ENCODE measurements around the gene CD200R1. TPM values are rescaled to one million over a fixed set of nuclear protein-coding genes. Genes with fewer than 3 reads are reported as not detected.

CD200R1 gene
- total and polyA plus RNA-seq, 2 of the 4 experiments (the other 2 are of a cell fraction), result under 0.01 to 0.05 TPM

DNA sequence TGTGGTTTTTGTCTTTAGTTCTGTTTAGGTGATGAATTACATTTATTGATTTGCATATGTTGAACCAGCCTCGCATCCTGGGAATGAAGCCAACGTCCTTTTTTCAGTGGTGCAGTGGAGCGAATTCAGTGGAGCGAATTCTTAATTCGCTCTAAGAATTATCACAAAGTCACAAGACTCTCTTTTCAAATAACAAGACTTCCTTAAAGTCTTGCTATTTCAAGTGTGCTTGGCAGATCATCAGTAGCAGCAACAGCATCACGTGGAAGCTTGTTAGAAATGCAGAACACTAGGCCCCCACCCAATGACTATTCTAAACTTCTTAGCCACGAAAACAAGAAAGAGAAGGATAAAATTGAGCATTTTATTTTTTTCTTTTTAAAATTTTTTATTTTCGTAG lies 70.1 kb downstream of the CD200R1 start:
- no peak overlapping the region for H2AFZ ChIP-seq (replicated peaks; ENCODE audit: low read length, poor library complexity)
- H3K4me2 ChIP-seq (ENCODE audit: low read depth, low read length), result no peak overlapping the region
- no peaks in the 10 kb centered on the region for H3K27me3 ChIP-seq (ENCODE audit: control insufficient read depth, insufficient read depth, low read length)
- no peak overlapping the region for H3K9ac ChIP-seq (ENCODE audit: low read depth, low read length)
- H3K36me3 ChIP-seq (ENCODE audit: control insufficient read depth, insufficient read depth, low read length), result no peaks in the 10 kb centered on the region
- H3K14ac ChIP-seq (replicated peaks; ENCODE audit: low read depth, low read length), result no peak overlapping the region
- no peak overlapping the region for H3K18ac ChIP-seq (ENCODE audit: low read depth, low read length)
- BruUV-seq (replicated peaks), result no TSS peak
- WGBS, 2 experiments (ENCODE audit: extremely low coverage in 2 of 2, insufficient read length in 1 of 2), result no CpG with 5 or more reads among the region's 8 CpGs
- H4K5ac ChIP-seq (ENCODE audit: low read depth, low read length), result no peak overlapping the region
- H3K27ac ChIP-seq (ENCODE audit: insufficient read depth, low read length), result no peak overlapping the region
- no peak overlapping the region for H2BK20ac ChIP-seq (ENCODE audit: low read depth, low read length)
- H3K9me3 ChIP-seq (ENCODE audit: control insufficient read depth, insufficient read depth, low read length), result no peaks in the 10 kb centered on the region
- no peak overlapping the region for H2BK15ac ChIP-seq (ENCODE audit: low read depth, low read length)
- no peak for TF ChIP-seq POLR2A (IDR thresholded peaks at IDR 0.05; ENCODE audit: low read depth, low read length)
- no peak for TF ChIP-seq BHLHE40 (IDR thresholded peaks at IDR 0.05; ENCODE audit: low read depth, low read length)
- no peak for TF ChIP-seq RAD21 (IDR thresholded peaks at IDR 0.05; ENCODE audit: low read length)
- no peak for TF ChIP-seq MAZ (IDR thresholded peaks at IDR 0.05; ENCODE audit: borderline replicate concordance, low read depth, low read length)
- no peak for TF ChIP-seq RFX5 (IDR thresholded peaks at IDR 0.05; ENCODE audit: low read depth, low read length)
- TF ChIP-seq RCOR1 (IDR thresholded peaks at IDR 0.05; ENCODE audit: insufficient replicate concordance, low read length), result no peak
- no peak for TF ChIP-seq CEBPB (IDR thresholded peaks at IDR 0.05; ENCODE audit: low read depth, low read length)
- no peak for TF ChIP-seq SMC3 (IDR thresholded peaks at IDR 0.05; ENCODE audit: low read depth, low read length)
- TF ChIP-seq CHD1 (IDR thresholded peaks at IDR 0.05; ENCODE audit: low read depth, low read length), result no peak
- TF ChIP-seq, protein P1, sequence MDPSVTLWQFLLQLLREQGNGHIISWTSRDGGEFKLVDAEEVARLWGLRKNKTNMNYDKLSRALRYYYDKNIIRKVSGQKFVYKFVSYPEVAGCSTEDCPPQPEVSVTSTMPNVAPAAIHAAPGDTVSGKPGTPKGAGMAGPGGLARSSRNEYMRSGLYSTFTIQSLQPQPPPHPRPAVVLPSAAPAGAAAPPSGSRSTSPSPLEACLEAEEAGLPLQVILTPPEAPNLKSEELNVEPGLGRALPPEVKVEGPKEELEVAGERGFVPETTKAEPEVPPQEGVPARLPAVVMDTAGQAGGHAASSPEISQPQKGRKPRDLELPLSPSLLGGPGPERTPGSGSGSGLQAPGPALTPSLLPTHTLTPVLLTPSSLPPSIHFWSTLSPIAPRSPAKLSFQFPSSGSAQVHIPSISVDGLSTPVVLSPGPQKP (IDR thresholded peaks at IDR 0.05; ENCODE audit: borderline replicate concordance, low read depth, low read length), result no peak
- no peak for TF ChIP-seq FOS (IDR thresholded peaks at IDR 0.05; ENCODE audit: low read depth, low read length)
- TF ChIP-seq, protein P2, sequence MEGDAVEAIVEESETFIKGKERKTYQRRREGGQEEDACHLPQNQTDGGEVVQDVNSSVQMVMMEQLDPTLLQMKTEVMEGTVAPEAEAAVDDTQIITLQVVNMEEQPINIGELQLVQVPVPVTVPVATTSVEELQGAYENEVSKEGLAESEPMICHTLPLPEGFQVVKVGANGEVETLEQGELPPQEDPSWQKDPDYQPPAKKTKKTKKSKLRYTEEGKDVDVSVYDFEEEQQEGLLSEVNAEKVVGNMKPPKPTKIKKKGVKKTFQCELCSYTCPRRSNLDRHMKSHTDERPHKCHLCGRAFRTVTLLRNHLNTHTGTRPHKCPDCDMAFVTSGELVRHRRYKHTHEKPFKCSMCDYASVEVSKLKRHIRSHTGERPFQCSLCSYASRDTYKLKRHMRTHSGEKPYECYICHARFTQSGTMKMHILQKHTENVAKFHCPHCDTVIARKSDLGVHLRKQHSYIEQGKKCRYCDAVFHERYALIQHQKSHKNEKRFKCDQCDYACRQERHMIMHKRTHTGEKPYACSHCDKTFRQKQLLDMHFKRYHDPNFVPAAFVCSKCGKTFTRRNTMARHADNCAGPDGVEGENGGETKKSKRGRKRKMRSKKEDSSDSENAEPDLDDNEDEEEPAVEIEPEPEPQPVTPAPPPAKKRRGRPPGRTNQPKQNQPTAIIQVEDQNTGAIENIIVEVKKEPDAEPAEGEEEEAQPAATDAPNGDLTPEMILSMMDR (conservative IDR thresholded peaks at IDR 0.05; ENCODE audit: low read depth, low read length), result no peak
- no peak overlapping the region for H2BK120ac ChIP-seq (ENCODE audit: low read depth, low read length)
- dilution Hi-C loops (cut with HindIII; ENCODE audit: low sequenced_read_pairs, unreplicated experiment), result no loop called here
- in situ Hi-C loops (cut with MboI; ENCODE audit: low sequenced_read_pairs), result no loop called here
- H3K4me3 ChIP-seq (ENCODE audit: insufficient read depth, low read depth, low read length), result no peak overlapping the region
- H2BK5ac ChIP-seq (ENCODE audit: low read depth, low read length, poor library complexity, severe bottlenecking), result no peak overlapping the region
- ATAC-seq (ENCODE audit: low read depth) (no peak), DNase-seq (no peak)
- POLR2A ChIA-PET (ENCODE audit: unreplicated experiment), result no interaction called here
- H3K4me1 ChIP-seq (ENCODE audit: control insufficient read depth, insufficient read depth, low read length), result peaks cover 3% of the 10 kb centered on the region; the same call in 1 of the 2 replicates
- H4K20me1 ChIP-seq (ENCODE audit: insufficient read depth, low read length), result no peaks in the 10 kb centered on the region
- H4K8ac ChIP-seq (ENCODE audit: low read depth in 2 of 2, low read length in 2 of 2), result no peak overlapping the region
- CTCF ChIA-PET, result no interaction called here
- no peak overlapping the region for H4K91ac ChIP-seq (ENCODE audit: insufficient read depth, low read depth, low read length)
- no peak overlapping the region for H2AK5ac ChIP-seq (ENCODE audit: low read depth, low read length)
- H3K79me1 ChIP-seq (ENCODE audit: low read depth in 1 of 2, low read length in 2 of 2), result no peaks in the 10 kb centered on the region
- no peaks in the 10 kb centered on the region for H3K9me1 ChIP-seq (ENCODE audit: insufficient read depth, low read length)
- no peak overlapping the region for H3K4ac ChIP-seq (ENCODE audit: low read depth, low read length)
- no peak overlapping the region for H3K23ac ChIP-seq (ENCODE audit: low read depth, low read length)
- H3K56ac ChIP-seq (ENCODE audit: extremely low read depth, insufficient read depth, low read length), result no peak overlapping the region
- no peak overlapping the region for H2AK9ac ChIP-seq (replicated peaks; ENCODE audit: low read depth, low read length, poor library complexity)
- intact Hi-C loops (cut with micrococcal nuclease), result loop anchor here (5.0 to 10.0 kb wide), 2 partner anchors 38 to 260 kb away; partner anchors contain the start of gene CCDC80
